Central memory CD4-positive, alpha-beta T cell (primary cell): Measurements from ENCODE around the gene TBC1D5.
A peak's percentile ranks its signal among the peaks of the same experiment; 100 is the strongest.
"Not testable (repeated sequence)": the region's sequence is repeated elsewhere in the genome, so short reads cannot be mapped to it uniquely, and the experiment has no call there.

ENCODE experiments used
- DNase-seq: peaks from one replicate; pipeline ENCODE4 v3.0.0; 2022
- total RNA-seq, 3 experiments: gene quantifications; one replicate each; lab custom pipeline; 2026; lab: John Stamatoyannopoulos, UW

Gene TBC1D5
- 39.6 to 111 (median 79.9) reads per million in 3 experiments for total RNA-seq

DNA sequence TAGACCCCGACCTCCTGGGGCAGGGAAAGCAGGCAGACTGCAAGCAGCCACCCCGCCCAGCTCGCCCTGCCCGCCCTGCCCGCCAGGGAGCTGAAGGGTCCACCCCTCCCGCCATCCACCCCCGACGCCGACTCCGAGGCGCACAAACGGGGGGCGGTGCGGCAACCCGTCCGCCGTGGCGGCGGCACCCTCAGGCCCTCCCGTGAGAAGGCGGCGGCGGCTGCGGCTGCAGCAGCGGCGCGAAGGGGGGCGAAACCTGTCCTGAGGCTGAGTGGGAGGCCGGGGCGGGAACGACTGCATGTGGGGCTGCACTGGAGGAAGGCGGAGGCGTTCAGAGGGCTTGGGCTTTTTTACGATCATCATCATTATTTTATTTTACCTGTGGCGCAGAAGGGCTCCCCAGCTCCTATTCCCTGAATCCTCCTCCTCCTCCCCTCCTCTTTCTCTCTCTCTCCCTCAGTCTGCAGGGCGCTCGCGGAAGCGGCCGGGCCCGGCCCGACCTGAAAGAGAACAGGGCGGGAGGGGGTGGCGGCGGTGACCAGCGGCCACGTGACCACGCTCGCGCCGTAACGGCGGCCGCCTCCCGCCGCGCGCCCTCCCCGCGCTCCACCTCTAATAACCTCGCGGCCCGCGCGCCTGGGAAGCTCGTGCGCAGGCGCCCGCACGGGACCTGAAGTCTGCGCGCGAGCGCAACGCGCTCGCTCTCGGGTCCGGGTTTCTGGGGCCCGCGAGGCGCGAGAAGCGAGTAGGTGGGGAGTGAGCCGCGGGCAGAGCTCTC is at the start of gene TBC1D5:
TBC1D5 (minus strand) TSS at position 530 of the 778 bp plus-strand sequence. CDS start 234,061 bp downstream, outside the sequence.
- peak; percentile 90 for DNase-seq

DNA sequence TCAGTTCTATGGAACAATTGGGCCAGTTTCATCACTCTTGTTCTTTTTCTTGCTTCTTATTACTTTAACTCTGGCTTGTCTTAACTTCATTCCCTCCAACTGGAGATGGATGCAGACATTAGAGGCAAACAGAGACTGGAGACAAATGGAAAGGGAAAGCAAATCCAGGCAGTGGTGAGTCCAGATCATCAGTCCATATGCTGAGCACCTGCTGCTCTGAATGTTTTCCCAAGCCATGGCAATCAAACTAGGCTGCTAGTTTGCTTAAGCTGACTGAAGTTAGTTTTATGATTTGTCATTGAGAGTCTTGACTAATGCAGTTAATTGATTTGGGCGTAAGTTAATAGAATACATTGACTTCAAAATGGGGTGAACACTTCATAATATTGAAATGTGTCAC is 41.0 kb upstream of the TBC1D5 start:
- DNase-seq, result no peak

DNA sequence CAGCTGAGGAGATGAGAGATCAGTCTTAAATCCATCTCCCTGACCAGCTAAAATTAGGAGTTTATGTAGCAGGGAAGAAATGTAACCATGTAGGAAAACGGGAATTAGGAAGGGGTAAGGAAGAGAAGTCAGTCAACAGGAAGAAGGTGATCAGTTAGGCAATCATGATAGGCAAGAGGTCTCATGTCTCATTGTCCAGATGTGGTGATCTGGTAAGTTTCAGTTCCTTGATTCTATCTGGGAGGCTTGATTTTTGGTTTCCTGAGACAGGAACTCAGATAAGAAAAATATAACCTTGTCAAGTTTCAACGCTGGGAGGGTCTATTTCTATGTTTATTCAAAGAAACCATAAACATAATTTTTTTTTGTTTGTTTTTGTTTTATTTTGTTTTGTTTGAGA is 40.3 kb upstream of the TBC1D5 start:
- DNase-seq, result no peak

GRCh38 chr3:17780369-17780768 is 37.9 kb upstream of the TBC1D5 start:
- not testable (repeated sequence) for DNase-seq

DNA sequence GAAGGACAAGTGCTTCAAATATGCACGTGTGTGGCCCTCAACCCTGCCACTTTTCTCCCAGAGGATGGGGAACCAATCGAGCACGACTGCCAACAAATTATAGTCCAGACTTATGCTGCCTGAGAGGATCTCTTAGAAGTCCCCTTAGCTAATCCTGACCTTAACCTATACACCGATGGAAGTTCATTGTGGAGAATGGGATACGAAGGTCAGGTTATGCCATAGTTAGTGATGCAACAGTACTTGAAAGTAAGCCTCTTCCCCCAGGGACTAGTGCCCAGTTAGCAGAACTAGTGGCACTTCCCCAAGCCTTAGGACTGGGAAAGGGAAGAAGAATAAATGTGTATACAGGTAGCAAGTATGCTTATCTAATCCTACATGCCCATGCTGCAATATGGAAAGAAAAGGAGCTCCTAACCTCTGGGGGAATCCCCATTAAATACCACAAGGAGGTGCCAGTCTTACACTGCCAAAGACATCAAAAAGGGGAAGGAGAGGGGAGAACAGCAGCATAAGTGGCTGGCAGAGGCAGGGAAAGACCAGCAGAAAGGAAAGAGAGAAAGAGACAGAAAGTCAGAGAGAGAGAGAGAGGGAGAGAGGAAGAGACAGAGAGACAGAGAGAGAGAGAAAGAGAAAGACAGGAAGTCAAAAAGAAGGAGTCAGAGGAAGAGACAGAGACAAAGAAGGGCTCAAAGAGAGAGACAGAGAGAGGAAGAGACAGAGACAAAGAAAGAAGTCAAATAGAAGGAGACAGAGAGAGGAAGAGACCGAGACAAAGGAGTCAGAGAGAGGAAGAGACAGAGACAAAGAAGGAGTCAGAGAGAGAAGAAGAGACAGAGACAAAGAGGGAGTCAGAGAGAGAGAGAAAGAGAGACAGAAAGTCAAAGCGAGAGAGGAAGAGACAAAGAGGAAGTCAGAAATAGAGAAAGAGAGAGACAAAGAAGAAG is 37.1 kb upstream of the TBC1D5 start:
- not testable (repeated sequence) for DNase-seq

DNA sequence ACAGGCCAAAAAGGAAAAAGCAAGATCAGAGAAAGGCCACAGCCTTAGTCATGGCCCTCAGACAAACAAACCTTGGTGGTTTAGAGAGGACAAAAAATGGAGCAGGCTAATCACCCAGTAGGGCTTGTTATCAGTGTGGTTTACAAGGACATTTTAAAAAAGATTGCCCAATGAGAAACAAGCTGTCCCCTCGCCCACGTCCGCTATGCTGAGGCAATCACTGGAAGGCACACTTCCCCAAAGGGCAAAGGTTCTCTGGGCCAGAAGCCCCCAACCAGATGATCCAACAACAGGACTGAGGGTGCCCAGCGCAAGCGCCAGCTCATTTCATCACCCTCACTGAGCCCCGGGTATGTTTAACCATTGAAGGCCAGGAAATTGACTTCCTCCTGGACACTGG is 34.9 kb upstream of the TBC1D5 start:
- DNase-seq, result not testable (repeated sequence)

DNA sequence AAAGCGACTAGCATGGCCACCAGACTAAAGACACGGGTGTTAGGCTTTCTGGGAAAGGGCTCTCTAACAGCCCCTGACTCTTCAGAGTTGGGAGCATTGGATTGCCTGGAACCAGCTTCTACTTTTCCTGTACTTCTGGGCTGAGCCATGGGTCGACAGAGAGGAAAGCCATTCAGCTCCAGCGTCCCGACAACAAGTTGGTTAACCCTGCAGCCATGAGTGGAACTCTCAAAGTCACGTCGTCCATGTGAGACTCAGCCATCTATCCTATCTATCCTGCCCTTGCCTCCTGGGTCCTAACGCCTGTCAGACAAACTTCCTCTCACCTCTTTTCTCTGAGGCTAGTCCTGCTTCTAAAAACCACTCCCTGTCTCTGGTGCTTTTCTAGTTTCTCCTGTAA is 32.6 kb upstream of the TBC1D5 start:
- no peak for DNase-seq

DNA sequence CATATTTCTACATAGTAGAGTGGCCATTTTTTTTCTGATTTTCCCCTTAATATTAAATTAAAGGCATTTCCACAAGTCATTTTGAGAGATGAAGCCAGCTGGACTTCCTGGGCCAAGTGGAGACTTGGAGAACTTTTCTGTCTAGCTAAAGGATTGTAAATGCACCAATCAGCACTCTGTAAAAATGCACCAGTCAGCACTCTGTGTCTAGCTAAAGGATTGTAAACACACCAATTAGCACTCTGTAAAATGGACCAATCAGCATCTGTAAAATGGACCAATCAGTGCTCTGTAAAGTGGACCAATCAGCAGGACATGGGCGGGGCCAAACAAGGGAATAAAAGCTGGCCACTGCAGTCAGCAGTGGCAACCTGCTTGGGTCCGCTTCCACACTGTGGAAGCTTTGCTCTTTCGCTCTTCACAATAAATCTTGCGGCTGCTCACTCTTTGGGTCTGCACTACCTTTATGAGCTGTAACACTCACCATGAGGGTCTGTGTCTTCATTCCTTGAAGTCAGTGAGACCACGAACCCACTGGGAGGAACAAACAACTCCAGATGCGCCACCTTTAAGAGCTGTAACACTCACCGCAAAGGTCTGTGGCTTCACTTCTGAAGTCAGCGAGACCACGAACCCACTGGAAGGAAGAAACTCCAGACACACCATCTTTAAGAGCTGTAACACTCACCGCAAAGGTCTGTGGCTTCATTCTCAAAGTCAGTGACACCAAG is 31.9 kb upstream of the TBC1D5 start:
- peak; percentile 53 for DNase-seq

DNA sequence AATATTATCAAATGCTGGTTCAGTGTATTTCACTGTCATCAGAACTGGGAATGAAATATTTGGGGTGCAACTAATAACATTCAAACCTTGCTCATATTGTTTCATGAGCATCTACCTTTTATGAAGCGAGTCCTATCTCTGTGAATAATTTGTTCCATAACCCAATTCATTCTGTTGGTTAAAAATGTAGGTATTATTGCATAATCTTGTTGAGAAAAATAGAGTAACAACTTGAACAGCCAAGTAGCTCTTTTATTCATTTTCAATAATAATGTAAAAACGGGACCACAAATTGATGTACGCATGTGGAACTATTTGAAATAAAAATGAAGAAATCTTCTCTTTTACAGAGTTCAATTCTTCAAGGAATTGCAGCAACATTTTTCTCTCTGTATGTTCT is 30.1 kb upstream of the TBC1D5 start:
- no peak for DNase-seq

DNA sequence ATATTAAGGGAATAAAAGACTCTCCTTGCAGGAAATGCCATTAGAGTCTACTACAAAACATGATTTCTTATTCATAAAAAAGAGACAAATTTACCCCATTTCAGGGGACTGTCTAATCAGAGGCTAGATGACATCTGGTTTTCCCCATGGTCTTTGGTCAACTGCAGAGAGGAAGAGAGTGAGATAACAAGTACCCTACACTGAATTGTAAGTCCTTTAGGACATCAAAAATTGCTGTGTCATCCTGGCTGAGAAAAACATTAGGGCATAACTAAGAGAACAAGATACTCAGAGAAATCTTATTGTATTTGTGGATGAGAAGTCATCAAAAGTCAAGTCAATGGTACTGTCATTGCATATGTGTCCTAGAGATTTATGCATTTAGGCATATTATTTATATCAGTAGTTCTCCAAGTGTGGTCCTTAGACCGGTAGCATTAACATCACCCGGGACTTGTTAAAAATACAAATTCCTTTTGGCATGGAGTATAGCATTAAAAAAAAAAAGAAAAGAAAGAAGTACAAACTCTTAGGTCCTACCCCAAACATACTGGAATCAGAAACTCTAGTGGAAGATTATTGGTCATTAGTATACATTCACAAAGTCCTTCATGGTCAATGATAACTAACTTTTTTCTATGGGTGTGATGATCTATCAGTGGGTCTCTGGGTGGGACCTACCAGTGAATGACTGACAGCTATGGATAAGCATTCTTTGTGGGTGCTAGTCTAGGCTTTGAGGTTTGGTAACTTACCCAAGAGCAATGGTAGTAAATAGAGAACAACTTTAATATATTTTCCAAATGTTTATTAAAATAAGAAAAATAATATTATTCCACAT is 29.0 kb upstream of the TBC1D5 start:
- no peak for DNase-seq

GRCh38 chr3:17770682-17771081 is 28.3 kb upstream of the TBC1D5 start:
- no peak for DNase-seq

DNA sequence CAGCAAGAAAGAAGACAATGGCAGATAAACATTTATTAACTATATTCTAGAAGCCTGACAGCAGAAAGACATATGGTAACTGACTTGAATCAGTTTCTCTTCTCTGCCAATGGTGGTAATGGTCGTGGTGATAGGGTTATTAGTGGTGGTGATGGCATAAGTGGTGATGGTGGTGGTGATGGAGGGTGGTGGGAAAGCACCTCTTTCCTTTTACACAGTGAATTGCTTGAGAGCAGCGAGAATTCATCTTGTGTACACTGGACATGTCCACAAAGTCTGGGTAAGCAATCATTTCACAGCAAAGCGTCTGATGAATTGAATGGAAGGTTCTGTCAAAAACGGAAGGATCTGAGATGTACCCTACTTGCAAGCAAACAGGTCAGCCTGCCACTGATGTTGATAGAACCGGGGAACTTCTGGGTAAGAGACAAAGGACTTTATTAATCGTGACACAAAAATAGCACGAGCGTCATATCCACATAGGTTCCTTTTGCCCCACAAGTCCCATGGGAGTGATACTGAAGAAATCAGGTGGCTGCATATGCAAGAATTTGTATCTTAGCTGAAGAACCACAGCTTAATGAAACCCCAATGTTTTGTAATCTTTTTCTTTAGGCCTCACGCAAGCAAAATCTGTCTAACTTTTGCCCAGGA is 23.5 kb upstream of the TBC1D5 start:
- DNase-seq, result no peak

DNA sequence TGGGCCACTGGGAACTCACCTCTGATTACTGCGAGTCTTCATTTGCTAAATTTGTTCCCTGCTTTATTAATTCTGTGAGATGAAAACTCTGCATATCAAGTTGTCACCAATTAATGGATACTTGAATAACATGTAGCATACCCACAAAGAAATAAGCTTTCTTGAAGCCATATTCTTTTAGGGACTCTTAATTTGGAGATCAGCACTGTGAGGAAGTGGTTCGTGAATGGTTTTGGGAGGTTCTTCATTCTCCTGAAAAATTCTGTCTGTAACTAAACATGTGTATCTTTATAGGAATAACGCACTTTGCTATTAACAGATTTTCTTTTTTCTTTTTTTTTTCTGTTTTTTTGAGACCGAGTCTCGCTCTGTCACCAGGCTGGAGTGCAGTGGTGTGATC is 19.1 kb upstream of the TBC1D5 start:
- DNase-seq, result no peak

- no peak for DNase-seq
Observed at GRCh38 chr3:17759901-17760300, 17.5 kb upstream of the TBC1D5 start.

- DNase-seq, result peak; percentile 18
Observed at GRCh38 chr3:17755836-17756235, 13.4 kb upstream of the TBC1D5 start.

GRCh38 chr3:17753632-17753992 is 11.2 kb upstream of the TBC1D5 start:
- no peak for DNase-seq

DNA sequence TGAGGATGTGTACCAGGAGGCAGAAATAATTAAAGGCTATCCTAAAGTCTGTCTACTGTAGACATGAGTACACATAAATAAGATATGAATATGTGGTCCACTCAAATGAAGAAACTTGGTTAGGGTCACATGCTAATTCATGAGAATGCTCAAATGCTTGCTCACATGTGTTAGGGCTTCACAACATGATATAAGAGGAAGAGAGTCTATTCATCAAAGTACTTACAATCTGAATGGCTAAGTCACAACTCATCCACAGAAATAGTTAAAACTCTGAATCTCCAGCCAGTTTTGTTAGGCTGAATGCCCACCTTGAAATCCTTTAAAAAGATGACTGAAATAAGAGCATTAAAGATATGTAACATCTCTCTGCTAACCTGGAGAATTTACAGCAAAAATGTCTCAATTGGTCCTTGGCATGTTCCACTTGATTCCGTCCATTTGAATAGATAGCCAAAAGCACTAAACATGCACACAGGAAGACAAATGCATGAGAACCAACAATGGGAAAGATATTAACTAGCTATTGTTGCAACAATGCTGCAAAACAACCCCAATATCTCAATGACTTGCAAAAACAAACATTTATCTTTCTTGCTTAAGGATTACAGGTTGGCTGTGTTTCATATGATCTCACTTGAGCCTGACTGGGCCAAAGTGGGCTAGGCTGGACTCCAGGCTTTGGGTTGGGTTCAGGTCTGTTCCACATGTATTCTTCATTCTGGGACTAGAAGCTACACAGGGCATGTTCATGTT is 10.6 kb upstream of the TBC1D5 start:
- no peak for DNase-seq

- DNase-seq, result no peak
Observed at GRCh38 chr3:17752436-17752835, 10.0 kb upstream of the TBC1D5 start.

- DNase-seq, result no peak
Observed at GRCh38 chr3:17749705-17750293, 7.4 kb upstream of the TBC1D5 start.

GRCh38 chr3:17749281-17749680 is 6.8 kb upstream of the TBC1D5 start:
- no peak for DNase-seq
